ENCODE data around the gene PLEKHG5. TPM values are rescaled to one million over a fixed set of nuclear protein-coding genes. Genes with fewer than 3 reads are reported as not detected.
"Not testable (repeated sequence)": the region's sequence is repeated elsewhere in the genome, so short reads cannot be mapped to it uniquely, and the experiment has no call there.

Gene PLEKHG5
- total and polyA plus RNA-seq, 7 experiments from 2014 or later, result 2.0 to 15.6 (median 9.6) TPM; not detected in 1

- Histone ChIP-seq H3K4me1 (ENCODE audit: control insufficient read depth in 2 of 2, insufficient read depth in 2 of 2, low read length in 2 of 2) (peaks cover 13 to 31% of the 10 kb centered on the region in 2 donors), H3K27ac (ENCODE audit: low read depth, low read length) (peak overlapping the region; percentile 6), H3K27me3 (ENCODE audit: control insufficient read depth in 2 of 2, insufficient read depth in 2 of 2, low read length in 2 of 2) (no peaks in the 10 kb centered on the region), H3K36me3 (ENCODE audit: control insufficient read depth in 2 of 3, insufficient read depth in 3 of 3, low read length in 3 of 3) (peaks cover 0 to 4% (median 0%) of the 10 kb centered on the region in 3 experiments), H3K9me3 (ENCODE audit: control insufficient read depth in 2 of 3, low read length in 3 of 3) (no peaks in the 10 kb centered on the region), H3K4me3 (ENCODE audit: low read length) (no peak overlapping the region)
- ATAC-seq (no peak), DNase-seq (peak in 1 of 9 donors; percentile 58)
- ChIA-PET POLR2A (interaction anchor here (1.4 to 1.8 kb wide), 4 partner anchors 35 to 105 kb away, joined by 4 to 5 read pairs (median 4); no protein-coding TSS in a partner anchor), CTCF (no interaction called here)
- Mint-ChIP-seq H3K4me3 (peak overlapping the region in 3 of 10 donors; percentile 53 to 75 (median 55)), H3K4me1 (peaks cover 21 to 56% (median 43%) of the 10 kb centered on the region in 7 donors), H3K27me3 (peaks cover 0 to 33% (median 0%) of the 10 kb centered on the region in 5 donors), H3K36me3 (peaks cover 0 to 2% (median 0%) of the 10 kb centered on the region in 5 donors), H3K27ac (peak overlapping the region in 5 of 9 donors; percentile 1 to 79 (median 54)), H3K9me3 (no peaks in the 10 kb centered on the region)
- intact Hi-C loops (cut with micrococcal nuclease), result no loop called here
Observed at GRCh38 chr1:6495041-6495441, 3.6 kb upstream of the PLEKHG5 start.

DNA sequence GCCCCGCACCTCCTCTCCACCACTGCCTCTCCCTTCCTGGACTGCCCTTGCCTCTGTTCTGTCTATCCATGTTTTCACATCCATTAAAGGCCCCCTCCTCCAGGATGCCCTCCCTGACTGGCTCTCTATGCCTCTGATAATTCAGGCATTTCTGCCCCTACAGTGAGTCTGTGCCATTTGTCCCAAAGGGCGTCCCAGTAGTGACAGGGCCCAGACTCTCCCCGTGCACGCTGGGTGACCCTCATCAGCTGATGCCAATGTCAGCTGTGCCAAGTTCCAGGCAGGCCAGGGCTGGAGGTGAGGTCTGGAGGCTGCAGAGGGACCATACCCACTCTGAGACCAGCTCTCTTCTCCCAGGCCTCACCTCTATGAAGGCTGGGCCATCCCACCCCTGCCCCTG, 3.2 kb upstream of the PLEKHG5 start:
- peaks cover 0 to 2% (median 0%) of the 10 kb centered on the region in 5 donors for H3K36me3 Mint-ChIP-seq
- peaks cover 21 to 56% (median 43%) of the 10 kb centered on the region in 7 donors for H3K4me1 Mint-ChIP-seq
- peak overlapping the region in 7 of 9 donors; percentile 1 to 79 (median 62) for H3K27ac Mint-ChIP-seq
- peak overlapping the region in 1 of 10 donors; percentile 41 for H3K4me3 Mint-ChIP-seq
- H3K9me3 Mint-ChIP-seq, result no peaks in the 10 kb centered on the region
- DNase-seq, result no peak
- Histone ChIP-seq H3K36me3 (ENCODE audit: control insufficient read depth in 2 of 3, insufficient read depth in 3 of 3, low read length in 3 of 3) (peaks cover 0 to 4% (median 0%) of the 10 kb centered on the region in 3 experiments), H3K4me1 (ENCODE audit: control insufficient read depth in 2 of 2, insufficient read depth in 2 of 2, low read length in 2 of 2) (peaks cover 14 to 31% of the 10 kb centered on the region in 2 donors), H3K27me3 (ENCODE audit: control insufficient read depth in 2 of 2, insufficient read depth in 2 of 2, low read length in 2 of 2) (no peaks in the 10 kb centered on the region), H3K27ac (ENCODE audit: low read depth, low read length) (peak overlapping the region; percentile 6), H3K9me3 (ENCODE audit: control insufficient read depth in 2 of 3, low read length in 3 of 3) (no peaks in the 10 kb centered on the region), H3K4me3 (ENCODE audit: low read length) (no peak overlapping the region)
- ChIA-PET POLR2A (interaction anchor here (1.0 to 1.6 kb wide), 3 partner anchors 35 to 107 kb away, joined by 3 to 5 read pairs (median 4); no protein-coding TSS in a partner anchor), CTCF (no interaction called here)
- intact Hi-C loops (cut with micrococcal nuclease), result no loop called here
- H3K27me3 Mint-ChIP-seq, result peaks cover 0 to 33% (median 0%) of the 10 kb centered on the region in 5 donors
- ATAC-seq, result no peak

DNA sequence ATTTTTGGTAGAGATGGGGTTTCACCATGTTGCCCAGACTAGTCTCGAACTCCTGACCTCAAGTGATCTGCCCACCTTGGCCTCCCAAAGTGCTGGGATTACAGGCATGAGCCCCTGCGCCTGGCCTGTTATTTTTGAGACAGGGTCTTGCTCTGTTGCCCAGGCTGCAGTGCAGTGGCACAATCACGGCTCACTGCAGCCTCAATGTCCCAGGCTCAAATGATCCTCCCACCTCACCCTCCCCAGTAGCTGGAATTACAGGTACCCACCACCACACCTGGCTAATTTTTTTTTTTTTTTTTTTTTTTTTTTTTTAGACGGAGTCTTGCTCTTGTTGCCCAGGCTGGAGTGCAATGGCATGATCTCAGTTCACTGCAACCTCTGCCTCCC, 2.4 kb upstream of the PLEKHG5 start:
- H3K4me3 ChIP-seq (ENCODE audit: low read length); ATAC-seq; H3K27ac ChIP-seq (ENCODE audit: low read depth, low read length); H3K9me3 ChIP-seq (ENCODE audit: control insufficient read depth in 2 of 3, low read length in 3 of 3); H3K4me3 Mint-ChIP-seq; H3K36me3 ChIP-seq (ENCODE audit: control insufficient read depth in 2 of 3, insufficient read depth in 3 of 3, low read length in 3 of 3); DNase-seq; H3K9me3 Mint-ChIP-seq; H3K36me3 Mint-ChIP-seq; intact Hi-C loops (cut with micrococcal nuclease); H3K27me3 ChIP-seq (ENCODE audit: control insufficient read depth in 2 of 2, insufficient read depth in 2 of 2, low read length in 2 of 2): not testable (repeated sequence)
- CTCF ChIA-PET, result interaction anchor here (1.0 kb wide), 1 partner anchor 34 kb away, joined by 3 read pairs; no protein-coding TSS in a partner anchor
- Mint-ChIP-seq H3K27me3 (peaks cover 0 to 26% (median 0%) of the 10 kb centered on the region in 5 donors), H3K27ac (peak overlapping the region in 3 of 9 donors; percentile 54 to 84 (median 66)), H3K4me1 (peaks cover 21 to 51% (median 43%) of the 10 kb centered on the region in 7 donors)
- peaks cover 14 to 31% of the 10 kb centered on the region in 2 donors for H3K4me1 ChIP-seq (ENCODE audit: control insufficient read depth in 2 of 2, insufficient read depth in 2 of 2, low read length in 2 of 2)
- POLR2A ChIA-PET, result interaction anchor here (0.9 to 1.0 kb wide), 2 partner anchors 51 to 108 kb away, joined by 3 read pairs; no protein-coding TSS in a partner anchor

GRCh38 chr1:6491966-6492365, 499 bp upstream of the PLEKHG5 start:
- ChIA-PET POLR2A (interaction anchor here (0.8 to 2.5 kb wide), 8 partner anchors 16 to 112 kb away, joined by 3 to 22 read pairs (median 4); partner anchors contain the start of gene NOL9), CTCF (interaction anchor here (1.1 to 4.1 kb wide), 5 partner anchors 54 to 89 kb away, joined by 3 to 32 read pairs (median 7); partner anchors contain the start of genes NOL9 and TAS1R1)
- peaks cover 10 to 23% of the 10 kb centered on the region in 2 donors for H3K4me1 ChIP-seq (ENCODE audit: control insufficient read depth in 2 of 2, insufficient read depth in 2 of 2, low read length in 2 of 2)
- Mint-ChIP-seq H3K27ac (peak overlapping the region in 8 of 9 donors; percentile 44 to 80 (median 63)), H3K36me3 (peaks cover 0 to 2% (median 0%) of the 10 kb centered on the region in 5 donors), H3K4me3 (peak overlapping the region in 9 of 10 donors; percentile 63 to 87 (median 80)), H3K4me1 (peaks cover 18 to 46% (median 36%) of the 10 kb centered on the region in 7 donors), H3K9me3 (no peaks in the 10 kb centered on the region), H3K27me3 (peaks cover 0 to 25% (median 0%) of the 10 kb centered on the region in 5 donors)
- H3K27me3 ChIP-seq (ENCODE audit: control insufficient read depth in 2 of 2, insufficient read depth in 2 of 2, low read length in 2 of 2), result no peaks in the 10 kb centered on the region
- DNase-seq (peak in 1 of 9 donors; percentile 40), ATAC-seq (no peak)
- H3K4me3 ChIP-seq (ENCODE audit: low read length), result no peak overlapping the region
- H3K27ac ChIP-seq (ENCODE audit: low read depth, low read length), result no peak overlapping the region
- H3K9me3 ChIP-seq (ENCODE audit: control insufficient read depth in 2 of 3, low read length in 3 of 3), result no peaks in the 10 kb centered on the region
- intact Hi-C loops (cut with micrococcal nuclease), result loop anchor here in 1 of 2 donors (2.0 kb wide), 2 partner anchors 69 to 293 kb away; partner anchors contain the start of gene CAMTA1
- H3K36me3 ChIP-seq (ENCODE audit: control insufficient read depth in 2 of 3, insufficient read depth in 3 of 3, low read length in 3 of 3), result peaks cover 0 to 4% (median 0%) of the 10 kb centered on the region in 3 experiments

GRCh38 chr1:6491081-6491449, 402 bp downstream of the PLEKHG5 start:
- Mint-ChIP-seq H3K4me3 (peak overlapping the region; percentile 63 to 87 (median 78)), H3K9me3 (no peaks in the 10 kb centered on the region), H3K4me1 (peaks cover 24 to 46% (median 37%) of the 10 kb centered on the region in 7 donors), H3K36me3 (peaks cover 0 to 2% (median 0%) of the 10 kb centered on the region in 5 donors), H3K27ac (peak overlapping the region; percentile 18 to 97 (median 73)), H3K27me3 (peaks cover 5 to 24% (median 7%) of the 10 kb centered on the region in 5 donors)
- Histone ChIP-seq H3K4me3 (ENCODE audit: low read length) (peak overlapping the region; percentile 80), H3K27ac (ENCODE audit: low read depth, low read length) (peak overlapping the region; percentile 71), H3K9me3 (ENCODE audit: control insufficient read depth in 2 of 3, low read length in 3 of 3) (no peaks in the 10 kb centered on the region), H3K36me3 (ENCODE audit: control insufficient read depth in 2 of 3, insufficient read depth in 3 of 3, low read length in 3 of 3) (peaks cover 0 to 4% (median 0%) of the 10 kb centered on the region in 3 experiments), H3K27me3 (ENCODE audit: control insufficient read depth in 2 of 2, insufficient read depth in 2 of 2, low read length in 2 of 2) (peaks cover 0 to 3% of the 10 kb centered on the region in 2 donors), H3K4me1 (ENCODE audit: control insufficient read depth in 2 of 2, insufficient read depth in 2 of 2, low read length in 2 of 2) (peaks cover 13 to 22% of the 10 kb centered on the region in 2 donors)
- POLR2A ChIA-PET, result interaction anchor here (0.6 to 2.5 kb wide), 14 partner anchors 8 to 125 kb away, joined by 3 to 22 read pairs (median 5); partner anchors contain the start of genes NOL9 and TNFRSF25
- no peak for DNase-seq
- intact Hi-C loops (cut with micrococcal nuclease), result loop anchor here in 1 of 2 donors (2.0 kb wide), 2 partner anchors 68 to 294 kb away; partner anchors contain the start of gene CAMTA1
- CTCF ChIA-PET, result interaction anchor here (0.8 to 4.1 kb wide), 9 partner anchors 18 to 156 kb away, joined by 3 to 32 read pairs (median 4); partner anchors contain the start of genes NOL9 and TAS1R1
- ATAC-seq, result no peak
